ENCODE data around the gene MAP7.
"Not testable (repeated sequence)": the region's sequence is repeated elsewhere in the genome, so short reads cannot be mapped to it uniquely, and the experiment has no call there.

Gene MAP7

DNA sequence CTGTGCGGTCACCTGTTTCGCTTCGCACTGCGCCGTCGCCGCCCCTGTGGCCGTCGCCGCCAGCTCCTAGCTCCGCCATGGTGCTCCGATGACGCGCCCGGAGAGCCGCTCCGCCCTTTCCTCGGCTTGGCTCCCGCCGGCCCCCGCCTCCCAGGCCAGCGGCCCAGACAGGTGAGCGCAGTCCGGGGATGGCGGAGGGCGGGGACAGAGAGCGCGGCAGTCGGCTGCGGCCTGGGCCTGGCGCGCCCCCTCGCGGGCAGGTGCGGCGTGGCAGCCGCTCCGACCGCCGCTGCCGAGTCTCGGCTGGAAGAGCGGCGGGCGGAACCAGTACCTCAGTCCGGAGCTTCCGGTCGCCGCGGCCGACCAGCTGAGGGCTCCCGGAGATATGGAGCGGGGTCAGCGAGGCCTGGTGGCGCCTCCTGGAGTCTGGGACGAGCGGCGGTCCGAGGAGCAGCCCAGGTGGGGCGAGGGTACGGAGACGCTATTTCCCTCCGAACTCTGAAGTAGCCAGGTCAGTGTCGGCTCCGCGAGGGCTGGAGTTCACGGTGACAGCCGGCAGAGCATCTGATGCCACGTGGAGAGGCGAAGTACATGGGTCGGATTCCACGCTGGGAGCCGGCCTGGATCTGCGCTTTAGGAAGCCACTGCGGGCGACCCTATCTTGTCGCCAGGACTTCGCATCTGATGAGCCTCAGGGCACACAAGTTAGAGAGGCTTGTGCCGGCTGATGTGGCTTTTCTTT lies at the start of gene MAP7:
TSS of gene MAP7 (minus strand) at position 93 of the 742 bp plus-strand sequence. CDS start at position 79, 14 bp downstream.
- peak in 2 of 3 experiments; percentile 26 to 68 for DNase-seq (ENCODE audit: low read depth in 3 of 3)

DNA sequence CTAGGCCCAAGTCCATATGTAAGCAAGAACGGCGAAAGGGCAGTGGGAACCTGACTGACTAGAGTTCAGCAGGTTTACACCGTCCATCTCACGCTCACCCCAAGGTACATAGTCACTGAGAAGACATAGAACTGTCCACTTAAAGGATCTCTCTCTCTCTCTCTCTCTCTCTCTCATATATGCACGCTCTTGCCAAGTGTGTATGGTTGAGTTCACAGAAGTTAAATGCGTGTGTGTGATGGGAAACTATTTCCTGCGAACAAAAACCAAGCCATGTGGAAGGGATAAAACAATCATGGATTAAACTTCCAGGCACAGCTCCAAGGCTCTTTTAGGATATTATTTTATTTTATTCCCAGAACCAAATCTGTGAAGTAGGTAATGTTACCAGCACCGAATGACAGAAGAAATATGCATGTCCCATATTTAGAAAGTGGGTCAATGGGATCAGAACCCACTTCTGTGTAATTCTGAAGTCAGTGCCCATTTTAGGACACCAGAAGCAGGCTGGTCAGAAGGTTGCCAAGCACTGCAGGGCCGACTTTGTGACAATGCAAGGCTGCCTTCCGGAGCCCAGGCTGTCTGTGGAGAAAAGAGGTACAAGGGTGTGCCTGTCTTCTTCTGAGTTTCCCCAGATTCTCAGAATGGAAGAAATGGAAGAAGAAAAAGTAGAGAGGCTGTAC lies 49.2 kb upstream of the MAP7 start:
- DNase-seq (ENCODE audit: low read depth in 3 of 3), result no peak

DNA sequence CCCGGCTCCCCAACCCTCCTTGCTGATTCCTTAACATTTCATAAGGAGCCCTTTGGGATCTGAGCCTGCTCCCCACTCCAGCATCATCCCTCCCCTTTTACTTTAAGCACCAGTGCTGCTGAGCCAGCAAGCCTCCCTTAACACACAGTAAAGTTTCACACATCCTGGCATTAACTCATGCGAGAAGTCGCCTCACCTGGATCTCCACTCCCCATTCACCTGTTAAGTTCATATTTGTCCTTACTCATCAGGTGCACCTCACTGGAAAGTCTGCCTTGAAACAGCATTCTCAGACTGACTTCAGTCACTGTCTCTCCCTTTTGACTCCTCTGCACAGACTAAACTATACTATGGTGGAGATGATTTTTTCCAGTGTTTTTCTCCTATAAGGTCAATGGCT lies 47.8 kb upstream of the MAP7 start:
- DNase-seq (ENCODE audit: low read depth in 3 of 3), result no peak

DNA sequence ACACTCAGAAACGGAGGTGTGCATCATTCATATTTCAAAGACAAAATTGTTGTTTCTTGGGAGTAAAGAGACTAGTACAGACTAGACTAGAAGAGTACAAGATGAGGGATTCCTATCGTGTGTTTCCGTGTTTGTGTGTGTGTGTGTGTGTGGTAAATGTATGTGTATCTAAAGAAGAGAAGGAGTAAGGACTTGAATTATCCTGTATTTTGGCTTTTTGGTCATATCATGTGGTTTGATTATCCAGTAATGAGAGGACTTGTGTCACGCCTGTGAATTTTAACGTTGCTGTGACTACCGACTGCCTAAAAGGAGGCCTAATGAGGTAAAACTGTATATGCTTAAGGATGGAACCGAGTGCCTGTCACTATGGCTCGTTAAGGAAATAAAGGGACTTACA lies 44.4 kb upstream of the MAP7 start:
- no peak for DNase-seq (ENCODE audit: low read depth in 3 of 3)

DNA sequence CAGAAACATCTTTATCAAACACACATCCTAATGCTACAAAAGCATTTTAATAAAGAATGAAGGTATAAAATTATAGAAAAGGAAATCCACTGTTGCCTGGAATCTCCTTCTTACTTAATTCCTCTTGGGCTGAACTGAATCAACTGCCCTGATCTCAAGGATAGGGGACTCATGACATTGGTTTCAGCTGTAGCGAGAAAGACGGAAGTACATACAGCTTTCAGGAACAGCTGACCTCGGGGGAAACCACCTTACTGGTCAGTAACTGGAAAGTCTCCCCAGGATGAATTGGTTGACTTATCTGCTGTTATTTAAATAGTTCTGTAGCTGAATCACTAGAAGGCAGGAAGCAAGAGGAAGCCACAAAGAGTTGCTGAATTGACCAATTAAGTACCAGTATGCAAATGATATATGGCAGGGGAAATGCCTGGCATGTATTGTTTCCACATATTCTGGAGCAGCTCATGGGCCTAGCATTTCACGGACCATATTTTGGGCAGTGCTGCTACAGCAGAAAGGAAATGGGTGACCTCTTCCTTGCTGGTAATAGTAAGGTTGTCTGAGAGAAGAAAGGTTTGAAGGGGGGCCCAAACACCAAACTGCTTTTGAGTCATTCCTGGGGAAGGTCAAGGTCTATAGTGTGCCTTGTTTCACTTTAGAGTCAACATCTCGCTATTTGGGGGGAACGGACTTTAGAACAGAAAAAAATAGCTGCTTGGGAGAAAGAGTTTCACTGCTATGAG lies 43.7 kb upstream of the MAP7 start:
- DNase-seq (ENCODE audit: low read depth in 3 of 3), result peak in 2 of 3 experiments; percentile 27 to 43

DNA sequence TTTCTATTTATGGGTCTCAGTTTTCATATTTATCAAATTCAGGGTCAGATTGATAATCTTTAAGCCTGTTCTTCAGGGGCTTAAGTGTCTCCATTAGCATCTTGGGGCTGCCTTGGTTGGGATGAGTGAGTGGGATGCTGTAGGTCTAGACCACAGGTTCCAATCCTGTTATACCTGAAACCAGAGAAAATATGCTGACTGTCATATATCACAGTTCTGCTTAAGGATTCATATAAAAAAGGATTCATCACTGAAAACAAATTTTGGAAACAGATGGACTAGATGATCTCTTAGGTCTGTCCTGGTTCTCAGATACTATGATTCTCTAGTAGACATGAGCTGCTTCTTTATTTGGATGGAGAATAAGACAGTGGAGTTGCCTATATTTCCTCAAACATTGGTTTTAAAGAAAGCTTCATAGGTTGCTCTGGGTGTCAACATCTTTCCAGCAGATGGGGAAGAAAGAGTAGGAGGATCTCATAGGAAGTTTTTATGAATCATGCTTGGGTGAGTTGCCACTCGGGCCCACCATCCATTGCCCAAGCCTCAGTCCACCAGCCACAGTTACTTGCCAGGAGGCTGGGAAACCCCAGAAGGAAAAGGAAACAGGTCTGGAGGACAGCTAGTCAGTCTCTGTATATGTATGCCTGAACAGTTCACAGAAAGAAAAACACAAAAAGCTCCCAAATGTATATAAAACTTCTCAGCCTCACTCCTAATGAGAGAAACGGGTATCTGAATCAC lies 42.9 kb upstream of the MAP7 start:
- no peak for DNase-seq (ENCODE audit: low read depth in 3 of 3)

DNA sequence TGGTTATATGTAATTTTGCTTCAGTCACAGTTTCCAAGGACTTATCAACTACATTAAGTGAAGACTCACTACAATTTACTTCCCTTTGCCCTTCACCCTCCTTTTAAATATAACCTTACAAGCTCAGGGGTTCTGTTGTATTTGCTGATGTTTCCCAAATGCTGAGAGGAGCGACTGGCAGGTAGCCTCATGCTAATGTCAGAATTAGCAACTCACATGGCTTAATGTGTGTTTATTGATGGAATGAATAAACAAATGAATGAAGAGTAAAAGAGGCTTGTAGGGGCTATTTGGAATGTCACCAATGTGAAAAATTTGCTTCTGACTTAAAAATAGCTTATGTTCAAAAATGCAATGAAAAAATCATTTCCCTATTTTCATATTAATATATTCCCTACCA lies 41.4 kb upstream of the MAP7 start:
- DNase-seq (ENCODE audit: low read depth in 3 of 3), result no peak

DNA sequence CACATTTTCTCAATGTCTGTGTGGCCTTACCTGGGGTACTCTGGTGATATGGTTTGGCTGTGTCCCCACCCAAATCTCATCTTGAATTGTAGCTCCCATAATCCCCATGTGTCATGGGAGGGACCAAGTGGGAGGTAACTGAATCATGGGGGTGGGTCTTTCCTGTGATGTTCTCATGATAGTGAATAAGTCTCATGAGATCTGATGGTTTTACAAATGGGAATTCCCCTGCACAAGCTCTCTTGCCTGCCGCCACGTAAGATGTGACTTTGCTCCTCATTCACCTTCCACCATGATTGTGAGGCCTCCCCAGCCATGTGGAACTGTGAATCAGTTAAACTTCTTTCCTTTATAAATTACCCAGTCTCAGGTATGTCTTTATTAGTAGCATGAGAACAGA lies 40.6 kb upstream of the MAP7 start:
- DNase-seq (ENCODE audit: low read depth in 3 of 3), result not testable (repeated sequence)

DNA sequence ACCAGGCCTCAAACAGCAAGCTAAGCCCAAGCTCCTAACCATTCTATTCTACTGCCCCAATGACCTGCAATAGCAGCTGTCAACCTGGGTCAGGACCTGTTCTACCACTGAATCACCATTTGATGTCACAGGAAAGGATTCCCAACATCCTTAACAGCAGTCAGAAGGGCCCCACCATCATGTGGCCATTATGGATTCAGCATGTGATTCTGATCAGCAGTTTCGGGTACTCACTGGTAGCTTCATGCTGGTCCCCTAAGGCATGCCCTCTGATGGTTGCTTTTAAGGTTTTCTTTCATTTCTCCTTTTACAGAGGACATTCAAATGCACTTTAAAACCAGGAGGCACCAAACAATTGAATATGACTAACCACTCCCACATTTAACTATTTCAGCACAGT lies 37.3 kb upstream of the MAP7 start:
- no peak for DNase-seq (ENCODE audit: low read depth in 3 of 3)

DNA sequence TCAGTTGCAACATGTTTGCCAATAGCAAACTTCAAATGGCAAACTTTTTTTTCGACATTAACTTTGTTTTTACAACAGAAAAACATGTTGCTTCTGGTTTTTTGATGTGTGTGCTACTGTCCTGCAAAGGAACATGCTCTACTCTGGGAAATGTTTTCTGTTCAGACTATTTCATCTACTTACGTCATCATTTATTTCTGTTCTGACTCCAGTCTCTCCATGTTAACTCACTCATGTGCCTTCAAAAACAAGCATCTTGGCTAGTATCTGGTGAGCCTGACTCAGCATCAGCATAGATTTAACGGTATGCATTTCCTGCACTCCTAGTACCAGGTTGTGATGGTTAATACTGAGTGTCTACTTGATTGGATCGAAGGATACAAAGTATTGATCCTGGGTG lies 36.1 kb upstream of the MAP7 start:
- DNase-seq (ENCODE audit: low read depth in 3 of 3), result no peak

DNA sequence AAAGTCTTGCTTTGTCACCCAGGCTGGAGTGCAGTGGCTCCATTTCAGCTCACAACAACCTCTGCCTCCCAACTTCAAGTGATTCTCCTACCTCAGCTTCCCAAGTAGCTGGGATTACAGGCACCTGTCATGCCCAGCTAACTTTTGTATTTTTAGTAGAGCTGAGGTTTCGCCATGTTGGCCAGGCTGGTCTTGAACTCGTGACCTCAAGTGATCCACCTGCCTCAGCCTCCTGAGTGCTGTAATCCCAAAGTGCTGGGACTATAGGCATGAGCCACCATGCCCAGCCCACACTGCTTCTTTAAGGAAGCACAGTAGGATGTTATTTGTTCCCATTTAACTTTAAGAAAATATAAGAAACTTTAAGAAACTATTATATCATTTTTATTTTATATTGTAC lies 35.3 kb upstream of the MAP7 start:
- DNase-seq (ENCODE audit: low read depth in 3 of 3), result not testable (repeated sequence)

DNA sequence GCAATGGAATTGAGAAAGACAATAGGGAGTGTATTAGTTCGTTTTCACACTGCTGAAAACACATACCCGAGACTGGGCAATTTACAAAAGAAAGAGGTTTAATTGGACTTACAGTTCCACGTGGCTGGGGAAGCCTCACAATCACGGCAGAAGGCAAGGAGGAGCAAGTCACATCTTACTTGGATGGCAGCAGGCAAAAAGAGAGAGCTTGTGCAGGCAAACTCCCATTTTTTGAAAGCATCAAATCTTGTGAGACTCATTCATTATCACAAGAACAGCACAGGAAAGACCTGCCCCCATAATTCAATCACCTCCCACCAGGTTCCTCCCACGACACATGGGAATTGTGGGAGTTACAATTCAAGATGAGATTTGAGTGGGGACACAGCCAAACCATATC lies 34.1 kb upstream of the MAP7 start:
- DNase-seq (ENCODE audit: low read depth in 3 of 3), result not testable (repeated sequence)

DNA sequence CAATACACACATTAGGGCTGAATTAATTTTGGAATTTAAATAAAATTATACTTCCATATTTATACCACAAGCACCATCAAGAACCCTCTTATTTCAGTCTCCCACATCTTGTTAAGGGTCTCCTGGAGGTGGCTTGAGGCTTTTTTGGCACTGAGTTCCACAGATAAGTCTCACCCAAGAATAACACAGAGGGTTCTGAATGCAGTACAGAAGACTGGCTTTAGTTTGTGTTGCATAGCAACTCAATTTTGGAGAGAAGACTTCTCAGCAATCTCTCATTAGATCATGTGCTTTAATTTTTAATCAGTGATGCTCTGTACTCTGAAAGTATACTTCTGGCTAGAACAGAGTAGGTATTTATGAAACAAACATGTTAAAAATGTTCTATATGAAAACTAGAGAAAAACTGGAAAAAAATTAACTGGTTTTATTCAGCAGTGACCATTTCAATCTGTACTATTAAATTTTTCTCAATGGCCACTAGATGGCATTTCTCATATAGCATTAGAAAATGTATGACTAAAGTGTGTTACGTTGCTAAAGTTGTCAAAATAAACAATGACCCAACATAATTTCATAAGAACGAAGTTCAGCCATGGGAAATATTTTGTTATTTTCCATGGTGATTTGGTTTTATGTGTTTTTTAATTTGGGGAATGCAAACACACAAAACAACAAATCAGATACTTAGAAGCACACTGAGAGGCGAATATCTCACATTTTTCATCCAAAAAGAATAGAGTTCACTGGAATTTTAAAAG lies 32.7 kb upstream of the MAP7 start:
- no peak for DNase-seq (ENCODE audit: low read depth in 3 of 3)

DNA sequence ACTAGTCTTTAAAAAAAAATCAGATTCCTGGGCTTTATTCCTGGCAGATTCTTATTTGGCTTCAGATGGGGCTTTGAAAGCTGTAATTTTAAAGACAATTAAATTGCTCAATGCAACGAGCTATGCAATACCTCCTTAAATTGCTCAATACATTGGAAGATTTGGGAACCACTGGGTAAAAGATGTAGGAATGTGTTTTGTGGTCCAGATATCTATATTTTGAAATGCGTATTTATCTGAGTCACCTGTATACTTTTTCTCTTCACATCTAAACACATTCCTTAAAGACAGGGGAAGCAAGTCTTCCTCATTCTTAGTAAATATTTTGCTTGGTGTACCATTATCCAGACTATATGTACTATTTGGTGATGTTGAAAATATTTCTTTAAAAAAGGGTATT lies 29.6 kb upstream of the MAP7 start:
- DNase-seq (ENCODE audit: low read depth in 3 of 3), result no peak

DNA sequence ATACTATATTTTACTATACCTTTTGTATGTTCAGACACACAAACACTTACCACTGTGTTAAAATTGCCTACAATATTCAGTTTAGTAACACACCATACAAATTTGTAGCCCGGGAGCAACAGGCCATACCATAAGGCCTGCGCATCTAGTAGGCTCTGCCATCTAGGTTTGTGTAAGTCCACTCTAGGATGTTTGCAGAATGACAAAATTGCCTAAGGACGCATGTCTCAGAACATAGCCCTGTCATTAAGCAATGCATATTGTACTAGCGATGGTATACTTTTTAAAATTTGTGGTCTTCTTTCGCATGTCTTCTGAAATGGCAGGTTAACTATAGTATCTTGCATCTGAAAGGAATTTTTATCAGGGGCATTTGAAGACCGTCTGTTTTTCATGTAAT lies 26.6 kb upstream of the MAP7 start:
- DNase-seq (ENCODE audit: low read depth in 3 of 3), result no peak

DNA sequence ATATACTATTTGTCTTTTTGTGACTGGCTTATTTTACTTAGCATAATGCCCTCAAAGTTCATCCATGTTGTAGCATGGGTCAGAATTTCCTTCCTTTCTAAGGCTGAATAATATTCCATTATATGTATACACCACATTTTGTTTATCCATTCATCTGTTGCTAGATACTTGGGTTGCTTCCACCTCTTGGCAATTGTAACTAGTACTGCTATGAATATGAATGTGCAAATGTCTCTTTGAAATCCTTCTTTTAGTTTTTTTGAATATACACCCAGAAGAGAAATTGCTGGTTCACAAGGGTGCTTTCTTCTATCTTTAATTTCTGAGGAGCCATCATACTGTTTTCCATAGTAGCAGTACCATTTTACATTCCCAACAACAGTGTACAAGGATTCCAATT lies 21.3 kb upstream of the MAP7 start:
- DNase-seq (ENCODE audit: low read depth in 3 of 3), result no peak

DNA sequence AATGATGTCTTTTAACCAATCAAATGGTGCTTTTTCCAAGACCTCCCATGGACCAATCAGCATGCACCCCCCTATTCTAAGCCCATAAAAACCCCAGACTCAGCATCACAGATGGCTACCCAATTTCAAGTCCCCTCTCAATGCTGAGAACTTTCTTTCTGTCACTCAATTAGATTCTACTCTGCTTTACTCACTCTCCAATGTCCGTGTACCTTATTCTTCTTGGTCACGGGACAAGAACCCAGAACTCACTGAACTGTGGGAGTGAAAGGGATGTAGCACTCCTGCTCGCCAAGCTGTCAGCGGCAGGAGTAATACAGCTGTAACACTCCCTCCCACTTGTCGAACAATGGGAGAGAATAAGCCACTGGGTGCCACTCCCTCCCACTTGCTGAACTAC lies 20.8 kb upstream of the MAP7 start:
- DNase-seq (ENCODE audit: low read depth in 3 of 3), result no peak

DNA sequence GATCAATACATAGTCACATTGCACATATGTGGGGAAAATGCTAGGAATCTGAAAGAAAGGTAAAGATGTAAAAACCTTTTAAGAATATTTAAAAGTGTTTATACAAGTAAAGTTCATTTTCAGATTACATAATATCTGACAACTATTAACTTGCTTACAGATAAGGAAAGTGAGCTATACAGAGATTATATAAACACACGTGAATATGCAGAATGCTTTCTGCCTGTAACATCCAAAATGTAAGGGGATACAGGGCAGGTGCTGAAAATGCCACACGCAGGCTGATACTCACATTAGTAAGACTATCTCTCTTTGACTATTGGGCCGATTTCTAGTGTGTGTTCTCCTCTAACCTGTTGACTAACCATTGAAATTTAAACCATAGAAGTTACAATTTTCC lies 17.9 kb upstream of the MAP7 start:
- no peak for DNase-seq (ENCODE audit: low read depth in 3 of 3)

DNA sequence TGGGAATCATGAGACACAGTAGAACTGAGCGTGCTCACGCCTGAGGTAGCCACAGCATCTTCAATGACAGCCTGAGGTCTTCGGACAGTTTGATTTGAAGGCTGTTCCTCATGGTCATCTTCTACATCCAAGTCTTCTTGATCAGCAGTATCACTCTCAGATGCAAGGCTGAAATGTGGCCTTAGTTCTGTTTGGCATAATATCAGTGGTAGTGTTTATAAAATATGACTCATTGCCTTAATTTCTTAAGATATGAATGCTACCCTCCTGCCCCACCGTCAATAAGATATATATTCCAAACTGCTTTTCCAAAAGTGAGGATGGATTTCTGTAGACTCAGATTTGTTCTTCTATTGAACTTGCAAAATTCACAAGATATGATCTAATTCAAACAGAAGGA lies 17.5 kb upstream of the MAP7 start:
- no peak for DNase-seq (ENCODE audit: low read depth in 3 of 3)

DNA sequence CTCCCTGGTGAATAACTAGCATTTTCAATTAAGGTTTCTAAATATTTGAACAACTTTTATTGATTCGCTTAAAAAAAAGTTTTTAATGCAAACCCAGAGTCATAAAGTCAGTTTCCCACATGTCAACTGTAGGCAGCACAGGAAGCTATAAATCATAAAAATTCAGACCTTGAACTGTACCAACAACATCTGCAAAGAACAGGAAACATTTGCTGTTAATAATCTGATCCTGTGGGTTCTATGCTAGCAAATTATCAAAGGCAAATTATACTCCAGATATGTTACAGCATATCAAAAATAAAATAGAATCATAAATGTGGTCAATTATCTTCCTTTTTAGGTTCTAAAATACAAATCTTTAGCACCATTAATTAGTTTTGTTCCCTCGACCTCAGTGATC lies 16.6 kb upstream of the MAP7 start:
- DNase-seq (ENCODE audit: low read depth in 3 of 3), result no peak

DNA sequence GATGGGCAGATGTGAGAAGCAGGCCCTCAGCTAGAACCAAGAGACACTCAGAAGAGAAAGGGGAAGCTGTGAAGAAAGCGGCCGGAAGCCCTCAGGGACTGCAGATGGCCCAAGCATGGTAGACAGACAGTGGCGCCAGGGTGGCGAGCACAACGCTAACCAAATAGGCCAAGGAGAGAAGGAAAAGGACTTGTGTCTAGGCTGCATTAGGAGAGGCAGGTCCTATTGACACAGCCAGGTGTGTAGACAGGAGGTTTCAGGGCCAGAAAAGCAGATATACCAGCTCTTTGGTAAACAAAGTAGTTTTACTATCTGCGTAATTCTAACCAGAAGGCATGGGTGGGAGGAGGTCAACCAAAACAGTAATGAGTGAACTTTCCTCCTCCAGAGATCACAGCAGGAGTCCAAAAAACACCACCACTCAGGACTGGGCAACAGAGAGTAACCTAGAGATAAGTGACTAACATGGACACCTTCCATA lies 15.8 kb upstream of the MAP7 start:
- no peak for DNase-seq (ENCODE audit: low read depth in 3 of 3)
